SK-N-MC (cell line): ENCODE data around the gene PBX3.

Experiments
- EZH2 ChIP-seq: fragments of 200-600 bp; sonication (generic); IDR thresholded peaks from one replicate; pipeline ENCODE4 v1.6.1; 2017; ENCODE audit warnings: antibody characterized with exemption
- POLR2AphosphoS5 ChIP-seq: IDR thresholded peaks from 2 replicates; pipeline ENCODE4 v1.6.1; 2012; ENCODE audit warnings: mild to moderate bottlenecking, low read depth, low read length, borderline replicate concordance

- TF ChIP-seq EZH2 (no peak), POLR2AphosphoS5 (no peak)
Observed at GRCh38 chr9:125906144-125906543, 159.0 kb downstream of the PBX3 start.
